ENCODE results near the gene SMIM43. TPM values are rescaled to one million over a fixed set of nuclear protein-coding genes. Genes with fewer than 3 reads are reported as not detected.

The SMIM43 gene
- total and polyA plus RNA-seq, 7 donors, result 0.03 TPM; not detected in 5

DNA sequence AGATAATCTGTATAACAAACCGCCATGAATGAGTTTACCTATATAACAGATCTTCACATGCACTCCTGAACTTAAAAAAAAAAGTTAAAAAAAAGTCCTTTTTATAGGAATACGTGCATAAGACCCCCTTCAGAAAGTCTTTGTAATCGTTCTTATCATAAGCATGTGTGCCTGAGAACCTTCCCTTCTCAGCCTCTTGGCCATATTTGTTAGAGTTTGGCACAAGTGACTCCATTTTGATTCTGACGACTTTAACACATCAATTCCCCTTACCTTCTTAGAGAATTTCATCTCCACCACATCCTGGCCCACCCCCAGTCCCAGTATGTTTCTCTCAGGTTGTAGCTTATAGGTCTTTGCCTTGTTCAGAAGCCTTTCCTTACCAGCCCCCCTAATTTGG lies 52.2 kb downstream of the SMIM43 start:
- ATAC-seq (no peak), DNase-seq (no peak)
- no peak overlapping the region for H3K27ac ChIP-seq
- H3K4me1 ChIP-seq, result no peaks in the 10 kb centered on the region
- H3K9me3 ChIP-seq, result no peaks in the 10 kb centered on the region
- H3K36me3 ChIP-seq (ENCODE audit: insufficient read depth in 1 of 2, low read depth in 1 of 2), result no peaks in the 10 kb centered on the region
- TF ChIP-seq, protein P1, sequence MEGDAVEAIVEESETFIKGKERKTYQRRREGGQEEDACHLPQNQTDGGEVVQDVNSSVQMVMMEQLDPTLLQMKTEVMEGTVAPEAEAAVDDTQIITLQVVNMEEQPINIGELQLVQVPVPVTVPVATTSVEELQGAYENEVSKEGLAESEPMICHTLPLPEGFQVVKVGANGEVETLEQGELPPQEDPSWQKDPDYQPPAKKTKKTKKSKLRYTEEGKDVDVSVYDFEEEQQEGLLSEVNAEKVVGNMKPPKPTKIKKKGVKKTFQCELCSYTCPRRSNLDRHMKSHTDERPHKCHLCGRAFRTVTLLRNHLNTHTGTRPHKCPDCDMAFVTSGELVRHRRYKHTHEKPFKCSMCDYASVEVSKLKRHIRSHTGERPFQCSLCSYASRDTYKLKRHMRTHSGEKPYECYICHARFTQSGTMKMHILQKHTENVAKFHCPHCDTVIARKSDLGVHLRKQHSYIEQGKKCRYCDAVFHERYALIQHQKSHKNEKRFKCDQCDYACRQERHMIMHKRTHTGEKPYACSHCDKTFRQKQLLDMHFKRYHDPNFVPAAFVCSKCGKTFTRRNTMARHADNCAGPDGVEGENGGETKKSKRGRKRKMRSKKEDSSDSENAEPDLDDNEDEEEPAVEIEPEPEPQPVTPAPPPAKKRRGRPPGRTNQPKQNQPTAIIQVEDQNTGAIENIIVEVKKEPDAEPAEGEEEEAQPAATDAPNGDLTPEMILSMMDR (IDR thresholded peaks at IDR 0.05), result no peak
- no peak overlapping the region for H3K4me3 ChIP-seq
- intact Hi-C loops (cut with DNase I), result no loop called here
- WGBS, 3 donors, result 83 to 88% (median 87%) methylated on average over 4 of the region's 4 CpGs
- peaks cover 0 to 3% (median 0%) of the 10 kb centered on the region in 3 donors for H3K27me3 ChIP-seq (ENCODE audit: insufficient read depth in 3 of 3, low read length in 2 of 3)

DNA sequence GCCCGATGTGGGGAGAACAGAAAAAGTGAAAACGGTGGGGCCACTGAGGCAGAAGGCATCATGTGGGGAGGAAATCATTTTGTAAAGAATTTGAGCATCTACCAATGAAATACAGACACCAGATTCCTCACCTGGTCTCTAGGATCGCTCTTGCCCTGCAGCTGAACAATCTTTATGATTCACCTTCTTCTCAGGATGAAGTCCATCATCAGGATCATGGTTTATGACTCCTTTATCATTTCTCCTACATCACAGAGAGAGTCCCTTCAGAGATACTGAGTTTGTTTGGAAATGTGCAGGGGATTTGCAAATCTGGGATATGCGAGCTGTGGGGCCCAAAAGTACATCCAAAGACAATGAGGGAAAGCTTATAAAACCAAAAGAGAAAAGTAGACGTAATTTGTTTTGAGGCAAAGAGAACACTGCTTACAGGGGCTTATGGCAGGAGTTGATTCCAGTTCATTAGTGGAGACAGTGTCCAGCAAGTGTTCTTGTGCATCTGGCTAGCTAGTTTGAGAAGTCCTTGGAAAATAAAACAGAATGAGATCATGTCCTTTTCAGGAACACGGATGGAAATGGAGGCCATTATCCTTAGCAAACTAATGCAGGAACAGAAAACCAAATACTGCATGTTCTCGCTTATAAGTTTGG lies 52.8 kb downstream of the SMIM43 start:
- TF ChIP-seq, protein P1 (IDR thresholded peaks at IDR 0.05), result no peak
- ATAC-seq, result peak in 1 of 4 donors; percentile 34
- H3K27ac ChIP-seq, result peak overlapping the region; percentile 59
- H3K36me3 ChIP-seq (ENCODE audit: insufficient read depth in 1 of 2, low read depth in 1 of 2), result no peaks in the 10 kb centered on the region
- no peaks in the 10 kb centered on the region for H3K4me1 ChIP-seq
- no peaks in the 10 kb centered on the region for H3K9me3 ChIP-seq
- H3K27me3 ChIP-seq (ENCODE audit: insufficient read depth in 3 of 3, low read length in 2 of 3), result peaks cover 0 to 3% (median 0%) of the 10 kb centered on the region in 3 donors
- peak overlapping the region; percentile 42 for H3K4me3 ChIP-seq
- 41 to 51% (median 44%) methylated on average over 7 of the region's 7 CpGs for WGBS, 3 donors
- intact Hi-C loops (cut with DNase I), result no loop called here
- DNase-seq, result no peak

- peak overlapping the region; percentile 42 for H3K4me3 ChIP-seq
- H3K4me1 ChIP-seq, result no peaks in the 10 kb centered on the region
- peak; percentile 90 to 91 for DNase-seq
- ATAC-seq, result peak; percentile 95 to 99 (median 98)
- H3K9me3 ChIP-seq, result no peaks in the 10 kb centered on the region
- TF ChIP-seq, protein P1 (IDR thresholded peaks at IDR 0.05), result no peak
- intact Hi-C loops (cut with DNase I), result no loop called here
- H3K27me3 ChIP-seq (ENCODE audit: insufficient read depth in 3 of 3, low read length in 2 of 3), result peaks cover 0 to 3% (median 0%) of the 10 kb centered on the region in 3 donors
- peak overlapping the region; percentile 59 for H3K27ac ChIP-seq
- H3K36me3 ChIP-seq (ENCODE audit: insufficient read depth in 1 of 2, low read depth in 1 of 2), result no peaks in the 10 kb centered on the region
- 3 to 8% (median 5%) methylated on average over 18 of the region's 18 CpGs for WGBS, 3 donors
These were observed 53.5 kb downstream of the SMIM43 start for GRCh38 chr4:121711263-121712000.

DNA sequence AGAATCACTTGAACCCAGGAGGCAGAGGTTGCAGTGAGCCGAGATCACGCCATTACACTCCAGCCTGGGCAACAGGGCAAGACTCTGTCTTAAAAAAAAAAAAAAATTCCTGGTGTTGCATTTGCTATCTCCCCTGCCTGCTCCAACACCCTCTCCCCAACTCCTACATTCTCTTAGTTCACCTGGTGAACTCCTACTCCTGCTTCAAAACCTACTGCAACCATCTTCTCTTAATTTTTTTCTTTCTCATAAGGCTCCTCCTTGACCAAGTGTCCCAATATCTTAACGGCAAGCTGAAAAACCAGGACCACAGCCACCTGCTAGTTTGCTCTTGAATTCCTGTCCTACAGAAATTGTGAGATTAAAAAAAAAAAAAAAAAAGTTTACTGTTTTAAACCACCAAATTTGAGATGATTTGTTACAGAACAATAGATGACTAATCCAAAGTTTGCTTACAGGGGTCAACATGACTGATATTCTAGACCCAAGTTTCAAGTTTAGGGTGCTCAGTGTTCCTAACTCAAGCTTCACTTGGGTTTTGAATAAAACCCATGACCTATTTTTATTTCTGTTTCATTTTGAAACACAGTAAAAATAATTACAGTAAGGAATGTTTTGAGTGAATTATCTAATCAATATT lies 55.1 kb downstream of the SMIM43 start:
- TF ChIP-seq, protein P1 (IDR thresholded peaks at IDR 0.05), result no peak
- no peak overlapping the region for H3K27ac ChIP-seq
- ATAC-seq (no peak), DNase-seq (no peak)
- 85 to 97% (median 92%) methylated on average over 3 of the region's 3 CpGs for WGBS, 3 donors
- intact Hi-C loops (cut with DNase I), result no loop called here
- H3K4me3 ChIP-seq, result no peak overlapping the region
- H3K9me3 ChIP-seq, result no peaks in the 10 kb centered on the region
- H3K4me1 ChIP-seq, result no peaks in the 10 kb centered on the region
- no peaks in the 10 kb centered on the region for H3K36me3 ChIP-seq (ENCODE audit: insufficient read depth in 1 of 2, low read depth in 1 of 2)
- H3K27me3 ChIP-seq (ENCODE audit: insufficient read depth in 3 of 3, low read length in 2 of 3), result peaks cover 0 to 3% (median 0%) of the 10 kb centered on the region in 3 donors

Other genes with a start within 250 kb of the SMIM43 start
- gene ANXA5, start 68.2 kb downstream of the SMIM43 start, total RNA-seq, result 100 to 1,000 TPM in 1 of 4 donors, 10 to 100 TPM in 3; 59.1 to 149 (median 84.5) TPM
- 100 to 1,000 TPM; 116 to 264 (median 194) TPM for gene ANXA5, start 68.2 kb downstream of the SMIM43 start, polyA plus RNA-seq
- gene EXOSC9, start 36.2 kb upstream of the SMIM43 start, total RNA-seq, result 10 to 100 TPM; 12.3 to 14.5 (median 13.4) TPM
- gene EXOSC9, start 36.2 kb upstream of the SMIM43 start, polyA plus RNA-seq, result 10 to 100 TPM; 18.4 to 28.5 (median 25.3) TPM
- under 1 TPM; 0.18 to 0.46 (median 0.34) TPM for gene CCNA2, start 58.7 kb upstream of the SMIM43 start, total RNA-seq
- under 1 TPM; 0.06 to 0.23 (median 0.21) TPM for gene CCNA2, start 58.7 kb upstream of the SMIM43 start, polyA plus RNA-seq
- 10 to 100 TPM in 1 of 4 donors, 1 to 10 TPM in 3; 4.5 to 10.3 (median 5.0) TPM for gene BBS7, start 105.3 kb upstream of the SMIM43 start, total RNA-seq
- 1 to 10 TPM; 4.0 to 6.0 (median 5.4) TPM for gene BBS7, start 105.3 kb upstream of the SMIM43 start, polyA plus RNA-seq
- gene TRPC3, start 186.9 kb upstream of the SMIM43 start, total RNA-seq, result under 1 TPM in 3 of 4 donors, not detected in 1; 0.07 to 0.15 (median 0.11) TPM
- under 1 TPM; 0.04 to 0.08 (median 0.04) TPM for gene TRPC3, start 186.9 kb upstream of the SMIM43 start, polyA plus RNA-seq